Neural crest cell (in vitro differentiated cells): ENCODE data around the gene GSTP1. TPM values are rescaled to one million over a fixed set of nuclear protein-coding genes. Genes with fewer than 3 reads are reported as not detected.
A peak's percentile ranks its signal among the peaks of the same experiment; 100 is the strongest.

Source experiments
- DNase-seq: peaks from one replicate; pipeline ENCODE4 v3.0.0; 2021; ENCODE audit warnings: low read depth, mixed read lengths, low spot score
- H3K27ac Mint-ChIP-seq: one replicate; pipeline ENCODE4 v1.8.0; 2021; ENCODE audit warnings: mild to moderate bottlenecking, mixed read lengths; ENCODE audit not compliant: unreplicated experiment
- H3K27me3 Mint-ChIP-seq: 2 replicates; pipeline ENCODE4 v1.8.0; 2021; ENCODE audit warnings: low read depth, mild to moderate bottlenecking, mixed read lengths
- H3K36me3 Mint-ChIP-seq: 2 replicates; pipeline ENCODE4 v1.8.0; 2021; ENCODE audit warnings: low read depth, mild to moderate bottlenecking, mixed read lengths
- H3K4me1 Mint-ChIP-seq: 2 replicates; pipeline ENCODE4 v1.8.0; 2021; ENCODE audit warnings: mixed read lengths
- H3K4me3 Mint-ChIP-seq: one replicate; pipeline ENCODE4 v1.8.0; 2021; ENCODE audit warnings: mild to moderate bottlenecking, mixed read lengths
- H3K9me3 Mint-ChIP-seq: 2 replicates; pipeline ENCODE4 v1.8.0; 2021; ENCODE audit warnings: mixed read lengths
- long read RNA-seq: library from polyadenylated mRNA; unstranded; transcript quantifications from one replicate; pipeline ENCODE4 v2.0.0, GENCODE V29; 2020
- total RNA-seq: library from RNA; stranded (reverse); gene quantifications from 2 replicates; pipeline ENCODE4 v1.2.1, GENCODE V29; 2021
- TF ChIP-seq, protein P1 (sequence below): fragments of 200-600 bp; sonication (generic); conservative IDR thresholded peaks from 2 replicates; pipeline ENCODE4 v1.5.0; 2021; ENCODE audit warnings: antibody characterized with exemption, mild to moderate bottlenecking

Gene GSTP1
- 776 and 780 TPM in 2 replicates for total RNA-seq
- long read RNA-seq, transcript GSTP1-202 (7 exons, 961 nt) = major isoform, 215 of 236 reads
- long read RNA-seq, partial matches to known transcripts = 19 of 236 reads
- long read RNA-seq, other reads (novel, unspliced or antisense) = 2 of 236 reads

DNA sequence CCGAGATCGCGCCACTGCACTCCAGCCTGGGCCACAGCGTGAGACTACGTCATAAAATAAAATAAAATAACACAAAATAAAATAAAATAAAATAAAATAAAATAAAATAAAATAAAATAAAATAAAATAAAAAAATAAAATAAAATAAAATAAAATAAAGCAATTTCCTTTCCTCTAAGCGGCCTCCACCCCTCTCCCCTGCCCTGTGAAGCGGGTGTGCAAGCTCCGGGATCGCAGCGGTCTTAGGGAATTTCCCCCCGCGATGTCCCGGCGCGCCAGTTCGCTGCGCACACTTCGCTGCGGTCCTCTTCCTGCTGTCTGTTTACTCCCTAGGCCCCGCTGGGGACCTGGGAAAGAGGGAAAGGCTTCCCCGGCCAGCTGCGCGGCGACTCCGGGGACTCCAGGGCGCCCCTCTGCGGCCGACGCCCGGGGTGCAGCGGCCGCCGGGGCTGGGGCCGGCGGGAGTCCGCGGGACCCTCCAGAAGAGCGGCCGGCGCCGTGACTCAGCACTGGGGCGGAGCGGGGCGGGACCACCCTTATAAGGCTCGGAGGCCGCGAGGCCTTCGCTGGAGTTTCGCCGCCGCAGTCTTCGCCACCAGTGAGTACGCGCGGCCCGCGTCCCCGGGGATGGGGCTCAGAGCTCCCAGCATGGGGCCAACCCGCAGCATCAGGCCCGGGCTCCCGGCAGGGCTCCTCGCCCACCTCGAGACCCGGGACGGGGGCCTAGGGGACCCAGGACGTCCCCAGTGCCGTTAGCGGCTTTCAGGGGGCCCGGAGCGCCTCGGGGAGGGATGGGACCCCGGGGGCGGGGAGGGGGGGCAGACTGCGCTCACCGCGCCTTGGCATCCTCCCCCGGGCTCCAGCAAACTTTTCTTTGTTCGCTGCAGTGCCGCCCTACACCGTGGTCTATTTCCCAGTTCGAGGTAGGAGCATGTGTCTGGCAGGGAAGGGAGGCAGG is at the start of gene GSTP1:
TSS of gene GSTP1 (plus strand) at position 566 of the 958 bp plus-strand sequence. CDS start at position 598, 32 bp downstream.
- Mint-ChIP-seq H3K4me1 (peaks cover 47% of the 10 kb centered on the region), H3K36me3 (peaks cover 6% of the 10 kb centered on the region), H3K27me3 (peaks cover 41% of the 10 kb centered on the region), H3K9me3 (no peaks in the 10 kb centered on the region), H3K4me3 (peak within 1 kb of the TSS; percentile 89), H3K27ac (peak within 1 kb of the TSS; percentile 99)
- TF ChIP-seq, protein P1, sequence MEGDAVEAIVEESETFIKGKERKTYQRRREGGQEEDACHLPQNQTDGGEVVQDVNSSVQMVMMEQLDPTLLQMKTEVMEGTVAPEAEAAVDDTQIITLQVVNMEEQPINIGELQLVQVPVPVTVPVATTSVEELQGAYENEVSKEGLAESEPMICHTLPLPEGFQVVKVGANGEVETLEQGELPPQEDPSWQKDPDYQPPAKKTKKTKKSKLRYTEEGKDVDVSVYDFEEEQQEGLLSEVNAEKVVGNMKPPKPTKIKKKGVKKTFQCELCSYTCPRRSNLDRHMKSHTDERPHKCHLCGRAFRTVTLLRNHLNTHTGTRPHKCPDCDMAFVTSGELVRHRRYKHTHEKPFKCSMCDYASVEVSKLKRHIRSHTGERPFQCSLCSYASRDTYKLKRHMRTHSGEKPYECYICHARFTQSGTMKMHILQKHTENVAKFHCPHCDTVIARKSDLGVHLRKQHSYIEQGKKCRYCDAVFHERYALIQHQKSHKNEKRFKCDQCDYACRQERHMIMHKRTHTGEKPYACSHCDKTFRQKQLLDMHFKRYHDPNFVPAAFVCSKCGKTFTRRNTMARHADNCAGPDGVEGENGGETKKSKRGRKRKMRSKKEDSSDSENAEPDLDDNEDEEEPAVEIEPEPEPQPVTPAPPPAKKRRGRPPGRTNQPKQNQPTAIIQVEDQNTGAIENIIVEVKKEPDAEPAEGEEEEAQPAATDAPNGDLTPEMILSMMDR = peak; percentile 81
- peak; percentile 92 for DNase-seq

DNA sequence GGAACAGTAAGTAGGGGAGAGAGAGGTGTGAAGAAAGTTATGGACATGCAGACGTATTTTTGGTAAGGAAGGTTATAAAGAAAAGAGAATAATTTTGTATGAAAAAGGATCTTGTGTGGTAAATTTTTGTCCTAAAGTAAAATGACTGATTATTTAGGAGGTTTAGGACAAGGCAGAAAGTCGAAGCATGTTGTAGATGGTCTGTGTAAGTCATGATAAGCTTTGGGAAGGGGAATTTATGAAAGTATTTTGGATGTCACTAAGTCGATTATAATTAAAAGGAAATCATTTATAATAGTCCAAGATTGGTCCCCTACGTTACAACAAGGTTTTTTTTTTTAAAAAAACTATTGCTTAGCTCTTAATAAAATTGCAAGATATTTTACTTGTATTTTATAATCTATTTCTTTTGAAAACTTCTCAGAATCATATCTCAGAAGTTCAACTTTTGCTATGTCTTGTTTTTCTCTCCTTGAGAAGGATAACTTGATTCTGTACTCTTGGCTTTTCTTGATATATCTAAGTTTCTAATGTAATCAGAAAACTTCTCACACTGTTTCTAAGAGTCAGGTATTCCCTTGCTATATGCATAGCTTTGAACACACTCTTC is 49.4 kb upstream of the GSTP1 start:
- H3K9me3 Mint-ChIP-seq = peaks cover 5% of the 10 kb centered on the region
- peaks cover 4% of the 10 kb centered on the region for H3K27me3 Mint-ChIP-seq
- H3K27ac Mint-ChIP-seq = no peak overlapping the region
- H3K36me3 Mint-ChIP-seq = no peaks in the 10 kb centered on the region
- no peak for DNase-seq
- H3K4me3 Mint-ChIP-seq = no peak overlapping the region
- no peaks in the 10 kb centered on the region for H3K4me1 Mint-ChIP-seq
- TF ChIP-seq, protein P1 = no peak

DNA sequence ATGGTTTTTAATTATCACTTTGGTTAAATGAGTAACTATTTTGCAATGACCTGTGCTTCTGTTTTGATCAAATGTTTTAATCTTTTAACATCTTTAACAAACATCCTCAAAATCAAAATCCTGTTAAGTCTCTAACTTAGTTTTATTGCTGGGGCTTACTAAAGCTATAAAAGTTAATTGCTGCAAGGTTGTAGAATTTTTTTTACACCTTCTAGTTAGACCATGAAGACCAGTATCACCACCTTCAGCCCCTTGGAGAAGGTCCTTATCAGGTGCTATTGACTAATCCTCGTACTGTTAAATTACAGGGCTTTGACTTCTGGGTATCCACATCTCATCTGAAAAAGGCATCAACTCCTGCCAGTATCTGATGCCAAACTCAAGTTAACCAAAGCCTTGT is 48.1 kb upstream of the GSTP1 start:
- Mint-ChIP-seq H3K4me3 (no peak overlapping the region), H3K27ac (no peak overlapping the region), H3K36me3 (no peaks in the 10 kb centered on the region), H3K9me3 (peaks cover 5% of the 10 kb centered on the region), H3K27me3 (no peaks in the 10 kb centered on the region), H3K4me1 (no peaks in the 10 kb centered on the region)
- TF ChIP-seq, protein P1 = no peak
- DNase-seq = no peak

- H3K27me3 Mint-ChIP-seq = no peaks in the 10 kb centered on the region
- no peaks in the 10 kb centered on the region for H3K36me3 Mint-ChIP-seq
- DNase-seq = no peak
- no peak overlapping the region for H3K4me3 Mint-ChIP-seq
- TF ChIP-seq, protein P1 = no peak
- H3K4me1 Mint-ChIP-seq = no peaks in the 10 kb centered on the region
- no peak overlapping the region for H3K27ac Mint-ChIP-seq
- H3K9me3 Mint-ChIP-seq = peaks cover 5% of the 10 kb centered on the region
These were observed 45.3 kb upstream of the GSTP1 start for GRCh38 chr11:67538306-67538705.

DNA sequence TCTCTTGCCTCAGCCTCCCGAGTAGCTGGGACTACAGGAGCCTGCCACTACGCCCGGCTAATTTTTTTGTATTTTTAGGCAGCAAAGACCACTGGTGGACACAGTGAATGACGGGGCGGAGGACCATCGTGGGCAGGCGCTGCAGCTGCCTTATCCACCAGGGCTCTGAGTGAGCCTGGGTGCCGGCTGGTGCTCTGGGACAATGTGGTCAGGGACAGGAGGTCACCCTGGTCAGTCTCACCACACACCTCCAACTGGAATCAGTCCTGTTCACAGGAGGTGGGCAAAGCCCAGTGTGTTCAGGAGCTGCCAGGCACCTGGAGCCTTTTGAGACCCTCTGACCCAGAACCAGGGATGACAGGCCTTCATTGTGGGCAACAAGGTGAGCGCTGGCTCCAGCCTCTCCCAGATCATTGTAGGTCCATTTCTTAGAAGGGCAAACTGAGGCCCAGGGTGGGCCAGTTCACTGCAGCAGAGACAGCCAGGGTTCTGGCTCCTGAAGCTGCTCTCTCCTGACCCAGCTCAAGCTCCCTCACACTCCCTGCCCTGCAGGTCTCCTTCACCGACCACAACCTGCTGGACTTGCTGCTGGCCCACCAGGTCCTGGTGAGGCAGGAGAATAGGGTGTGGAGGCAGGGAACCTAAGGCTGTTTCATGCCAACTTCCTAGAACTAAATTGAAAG is 44.6 kb upstream of the GSTP1 start:
- TF ChIP-seq, protein P1 = no peak
- no peaks in the 10 kb centered on the region for H3K27me3 Mint-ChIP-seq
- H3K4me1 Mint-ChIP-seq = no peaks in the 10 kb centered on the region
- no peak overlapping the region for H3K4me3 Mint-ChIP-seq
- H3K9me3 Mint-ChIP-seq = peaks cover 2% of the 10 kb centered on the region
- no peak overlapping the region for H3K27ac Mint-ChIP-seq
- no peaks in the 10 kb centered on the region for H3K36me3 Mint-ChIP-seq
- DNase-seq = no peak
